ENCODE measurements around the gene MID1. TPM values are rescaled to one million over a fixed set of nuclear protein-coding genes. Genes with fewer than 3 reads are reported as not detected.

Gene MID1
- total RNA-seq, 4 donors from 2014 or later = 6.7 to 17.7 (median 10.9) TPM

GRCh38 chrX:10516781-10517322, 103.5 kb downstream of the MID1 start:
- Histone ChIP-seq H3K9me3 (no peaks in the 10 kb centered on the region), H3K27me3 (no peaks in the 10 kb centered on the region), H3K4me1 (peaks cover 0 to 9% (median 4%) of the 10 kb centered on the region in 4 donors), H3K36me3 (no peaks in the 10 kb centered on the region), H3K4me3 (no peak overlapping the region), H3K27ac (no peak overlapping the region)
- TF ChIP-seq POLR2A (IDR thresholded peaks at IDR 0.05) = no peak
- TF ChIP-seq CTCF (IDR thresholded peaks at IDR 0.05) = no peak
- no peak for TF ChIP-seq EP300 (IDR thresholded peaks at IDR 0.05)
- no peak for DNase-seq (ENCODE audit: low spot score in 2 of 2)
- 28 to 42% methylated on average over 4 to 5 of the region's 5 CpGs for WGBS, 2 donors

- peaks cover 0 to 11% (median 4%) of the 10 kb centered on the region in 4 donors for H3K4me1 ChIP-seq
- peak overlapping the region in 1 of 4 donors; percentile 7 for H3K27ac ChIP-seq
These were observed 105.5 kb downstream of the MID1 start for GRCh38 chrX:10514891-10515290.

GRCh38 chrX:10513974-10514373, 106.4 kb downstream of the MID1 start:
- peaks cover 0 to 8% (median 2%) of the 10 kb centered on the region in 4 donors for H3K4me1 ChIP-seq
- H3K4me3 ChIP-seq = no peak overlapping the region
- H3K36me3 ChIP-seq = no peaks in the 10 kb centered on the region
- WGBS, 2 donors = 68 to 79% methylated on average over 2 of the region's 2 CpGs
- TF ChIP-seq EP300 (IDR thresholded peaks at IDR 0.05) (no peak), POLR2A (IDR thresholded peaks at IDR 0.05) (no peak), CTCF (IDR thresholded peaks at IDR 0.05) (no peak)
- no peaks in the 10 kb centered on the region for H3K27me3 ChIP-seq
- no peak overlapping the region for H3K27ac ChIP-seq
- H3K9me3 ChIP-seq = no peaks in the 10 kb centered on the region
- DNase-seq (ENCODE audit: low spot score in 2 of 2) = no peak

More at GRCh38 chrX:10514891-10515290, 105.5 kb downstream of the MID1 start:
- H3K27me3 ChIP-seq = no peaks in the 10 kb centered on the region
- DNase-seq (ENCODE audit: low spot score in 2 of 2) = no peak
- 11 to 38% methylated on average over 5 to 6 of the region's 6 CpGs for WGBS, 2 donors
- H3K4me3 ChIP-seq = no peak overlapping the region
- TF ChIP-seq CTCF (IDR thresholded peaks at IDR 0.05) = no peak
- TF ChIP-seq EP300 (IDR thresholded peaks at IDR 0.05) = no peak
- no peak for TF ChIP-seq POLR2A (IDR thresholded peaks at IDR 0.05)
- H3K36me3 ChIP-seq = no peaks in the 10 kb centered on the region
- no peaks in the 10 kb centered on the region for H3K9me3 ChIP-seq

GRCh38 chrX:10512741-10513140, 107.6 kb downstream of the MID1 start:
- DNase-seq (ENCODE audit: low spot score in 2 of 2) = no peak
- Histone ChIP-seq H3K9me3 (no peaks in the 10 kb centered on the region), H3K27me3 (no peaks in the 10 kb centered on the region), H3K4me1 (peaks cover 0 to 15% (median 5%) of the 10 kb centered on the region in 4 donors), H3K4me3 (no peak overlapping the region), H3K36me3 (no peaks in the 10 kb centered on the region), H3K27ac (peak overlapping the region in 2 of 4 donors; percentile 29 to 30)
- no peak for TF ChIP-seq EP300 (IDR thresholded peaks at IDR 0.05)
- TF ChIP-seq POLR2A (IDR thresholded peaks at IDR 0.05) = no peak
- TF ChIP-seq CTCF (IDR thresholded peaks at IDR 0.05) = no peak
- WGBS, 2 donors = 37 to 62% methylated on average over 3 of the region's 3 CpGs

- Histone ChIP-seq H3K36me3 (no peaks in the 10 kb centered on the region), H3K4me1 (peaks cover 0 to 20% (median 7%) of the 10 kb centered on the region in 4 donors), H3K9me3 (no peaks in the 10 kb centered on the region), H3K4me3 (no peak overlapping the region), H3K27me3 (no peaks in the 10 kb centered on the region), H3K27ac (peak overlapping the region in 2 of 4 donors; percentile 4 to 29)
- TF ChIP-seq CTCF (IDR thresholded peaks at IDR 0.05) = no peak
- no peak for TF ChIP-seq POLR2A (IDR thresholded peaks at IDR 0.05)
- no peak for TF ChIP-seq EP300 (IDR thresholded peaks at IDR 0.05)
- WGBS, 2 donors = 21 to 28% methylated on average over 1 of the region's 1 CpG
- DNase-seq (ENCODE audit: low spot score in 2 of 2) = no peak
These were observed 108.1 kb downstream of the MID1 start for GRCh38 chrX:10512258-10512657.

All from tibial nerve (tissue), 4 donors.